Stimulated activated CD4-positive, alpha-beta T cell treated with anti-CD3 and anti-CD28 coated beads, Interleukin-4, amount 100 ng/mL, for 48 hours (primary cell): ENCODE measurements around the gene ZDHHC1.
"Not testable (repeated sequence)": the region's sequence is repeated elsewhere in the genome, so short reads cannot be mapped to it uniquely, and the experiment has no call there.

ENCODE experiments used
- DNase-seq, 2 donors: peaks; one replicate each; pipeline ENCODE4 v3.0.0-alpha.2; 2020; ENCODE audit warnings: low read depth in 2 of 2

The ZDHHC1 gene

DNA sequence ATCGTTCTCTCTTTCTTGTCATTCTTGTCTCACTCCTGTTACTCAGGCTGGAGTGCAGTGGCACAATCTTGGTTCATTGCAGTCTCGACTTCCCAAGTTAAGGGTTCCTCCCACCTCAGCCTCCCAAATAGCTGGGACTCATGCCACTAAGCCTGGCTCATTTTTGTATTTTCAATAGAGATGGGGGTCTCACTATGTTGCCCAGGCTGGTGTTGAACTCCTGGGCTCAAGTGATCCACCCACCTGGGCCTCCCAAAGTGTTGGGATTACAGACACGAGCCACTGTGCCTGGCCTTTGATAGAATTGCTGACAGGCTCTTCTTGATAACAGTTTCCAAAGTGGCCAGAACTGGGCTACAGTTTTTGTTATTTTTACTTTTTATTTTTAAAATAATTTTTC is 55.2 kb downstream of the ZDHHC1 start:
- no peak for DNase-seq

- not testable (repeated sequence) for DNase-seq
Observed at GRCh38 chr16:67359540-67360269, 56.6 kb downstream of the ZDHHC1 start.

GRCh38 chr16:67357561-67357960 is 58.7 kb downstream of the ZDHHC1 start:
- DNase-seq: no peak

DNA sequence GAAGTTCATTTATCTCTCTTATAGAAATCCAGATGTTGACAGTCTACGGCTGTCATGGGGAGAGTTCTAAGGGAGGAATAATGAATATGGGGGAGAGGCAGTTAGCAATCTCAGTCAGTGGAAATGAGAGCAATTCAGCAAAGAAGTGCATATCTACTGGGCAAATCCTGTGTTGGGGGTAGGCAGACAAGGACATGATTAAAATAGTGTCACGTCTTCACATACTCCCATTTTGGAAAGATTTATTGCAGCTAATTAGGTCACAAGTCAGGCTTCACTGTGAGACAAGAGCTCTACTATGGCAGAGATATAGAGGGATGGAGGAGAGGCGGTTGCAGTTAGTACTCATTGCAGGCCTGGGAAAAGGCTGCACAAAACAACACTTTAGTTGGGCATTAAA is 59.9 kb downstream of the ZDHHC1 start:
- no peak for DNase-seq

GRCh38 chr16:67352463-67352862 is 63.8 kb downstream of the ZDHHC1 start:
- DNase-seq: not testable (repeated sequence)

DNA sequence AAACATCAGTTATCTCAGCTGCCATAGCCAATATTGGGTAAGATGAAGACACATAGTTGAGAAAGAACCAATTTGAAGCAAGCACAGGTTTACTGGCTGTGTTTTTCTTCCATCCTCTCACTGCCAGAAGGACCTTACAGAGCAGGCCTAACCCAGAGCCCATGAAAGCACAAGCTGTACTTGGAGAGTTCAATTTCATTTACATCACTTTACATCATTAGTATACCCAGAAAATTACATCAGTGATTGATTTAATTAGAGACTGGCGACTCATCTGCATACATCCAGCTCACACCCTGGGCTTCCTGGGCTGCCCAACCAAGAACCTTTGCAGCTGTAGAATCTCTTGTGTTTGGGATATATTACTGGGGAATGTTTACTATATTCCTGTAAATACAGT is 66.0 kb downstream of the ZDHHC1 start:
- no peak for DNase-seq

GRCh38 chr16:67349172-67349571 is 67.1 kb downstream of the ZDHHC1 start:
- no peak for DNase-seq

DNA sequence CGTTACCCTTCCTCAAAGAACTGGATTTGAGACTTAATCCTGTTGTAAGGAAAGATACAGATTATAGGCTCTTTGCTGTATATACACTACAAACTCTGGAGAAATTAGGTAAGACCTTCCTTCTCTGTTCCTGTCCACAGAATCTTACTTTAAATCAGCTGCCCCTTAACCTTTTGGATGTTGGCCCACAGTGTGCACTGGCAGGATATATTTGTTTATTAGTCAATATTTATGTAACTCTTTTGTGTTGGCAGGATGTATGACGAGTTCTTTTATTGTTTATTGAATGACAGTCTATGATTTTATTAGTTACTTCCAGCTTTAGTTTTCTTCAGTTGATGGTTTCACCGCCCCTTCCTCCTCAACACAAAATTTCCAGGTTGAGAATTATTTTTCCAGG is 69.9 kb downstream of the ZDHHC1 start:
- DNase-seq: no peak

DNA sequence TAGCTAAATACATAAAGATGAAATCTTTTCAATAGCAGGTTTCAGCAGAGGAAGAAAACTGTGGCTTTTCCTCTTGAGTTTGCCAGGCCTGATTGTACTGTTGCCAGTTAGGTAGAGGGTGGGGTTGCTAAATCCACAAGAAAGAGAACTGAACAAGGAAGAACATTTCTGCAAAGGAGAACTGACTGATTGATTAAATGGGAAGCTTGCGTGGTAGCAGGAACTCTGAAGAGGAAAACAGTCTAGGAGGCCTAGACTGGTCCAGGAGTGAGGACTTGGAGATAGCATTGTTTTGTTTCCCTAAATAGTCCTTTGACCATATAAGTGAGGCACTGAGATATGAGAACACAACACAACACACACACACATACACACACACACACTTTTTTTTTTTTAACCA is 70.9 kb downstream of the ZDHHC1 start:
- no peak for DNase-seq
